GM10266 (cell line): Measurements from ENCODE around the gene MUL1.
"Not testable (repeated sequence)": the region's sequence is repeated elsewhere in the genome, so short reads cannot be mapped to it uniquely, and the experiment has no call there.

Experiments
- DNase-seq: peaks from one replicate; pipeline ENCODE4 v3.0.0; 2012; ENCODE audit errors: extremely low spot score
- TF ChIP-seq, protein P1 (sequence below): IDR thresholded peaks from 2 replicates; pipeline ENCODE4 v1.5.1; 2012; ENCODE audit warnings: mild to moderate bottlenecking, low read depth; ENCODE audit not compliant: control insufficient read depth, insufficient read depth; ENCODE audit errors: missing control alignments

The MUL1 gene

DNA sequence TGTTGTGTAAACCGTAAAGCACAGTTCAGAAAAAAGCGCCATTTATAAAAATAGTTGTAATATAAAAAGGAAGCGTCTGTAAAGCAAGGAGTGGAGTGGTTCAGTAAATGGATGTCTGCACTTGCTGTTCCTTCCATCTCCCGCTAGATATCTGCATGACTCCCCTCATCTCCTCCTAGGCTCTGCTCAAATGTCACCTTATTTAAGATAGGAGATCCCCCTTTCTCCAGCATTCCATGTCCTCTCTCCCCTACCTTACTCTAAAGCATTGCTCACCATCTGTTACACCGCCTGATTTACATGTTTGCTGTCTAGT, 745 bp downstream of the MUL1 start:
- TF ChIP-seq, protein P1, sequence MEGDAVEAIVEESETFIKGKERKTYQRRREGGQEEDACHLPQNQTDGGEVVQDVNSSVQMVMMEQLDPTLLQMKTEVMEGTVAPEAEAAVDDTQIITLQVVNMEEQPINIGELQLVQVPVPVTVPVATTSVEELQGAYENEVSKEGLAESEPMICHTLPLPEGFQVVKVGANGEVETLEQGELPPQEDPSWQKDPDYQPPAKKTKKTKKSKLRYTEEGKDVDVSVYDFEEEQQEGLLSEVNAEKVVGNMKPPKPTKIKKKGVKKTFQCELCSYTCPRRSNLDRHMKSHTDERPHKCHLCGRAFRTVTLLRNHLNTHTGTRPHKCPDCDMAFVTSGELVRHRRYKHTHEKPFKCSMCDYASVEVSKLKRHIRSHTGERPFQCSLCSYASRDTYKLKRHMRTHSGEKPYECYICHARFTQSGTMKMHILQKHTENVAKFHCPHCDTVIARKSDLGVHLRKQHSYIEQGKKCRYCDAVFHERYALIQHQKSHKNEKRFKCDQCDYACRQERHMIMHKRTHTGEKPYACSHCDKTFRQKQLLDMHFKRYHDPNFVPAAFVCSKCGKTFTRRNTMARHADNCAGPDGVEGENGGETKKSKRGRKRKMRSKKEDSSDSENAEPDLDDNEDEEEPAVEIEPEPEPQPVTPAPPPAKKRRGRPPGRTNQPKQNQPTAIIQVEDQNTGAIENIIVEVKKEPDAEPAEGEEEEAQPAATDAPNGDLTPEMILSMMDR = no peak
- no peak for DNase-seq

DNA sequence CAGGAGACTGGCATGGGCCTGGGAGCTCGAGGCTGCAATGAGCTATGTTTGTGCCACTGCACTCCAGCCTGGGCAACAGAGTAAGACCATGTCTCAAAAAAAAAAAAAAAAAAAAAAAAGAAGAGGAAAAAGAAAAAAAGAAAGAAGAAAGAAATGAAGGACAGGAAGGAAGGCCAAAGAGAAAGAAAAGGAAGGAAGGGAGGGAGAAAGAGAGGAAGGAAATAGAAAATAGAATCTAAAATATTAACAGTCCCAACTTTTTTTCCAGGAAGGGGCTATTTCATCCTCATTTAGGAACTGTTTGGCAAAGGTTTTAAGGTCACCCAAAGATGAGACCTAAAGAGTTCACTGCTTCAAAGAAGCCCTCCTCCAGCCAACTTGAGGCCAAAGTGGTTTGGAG, 2.5 kb downstream of the MUL1 start:
- DNase-seq = no peak
- TF ChIP-seq, protein P1 = no peak

DNA sequence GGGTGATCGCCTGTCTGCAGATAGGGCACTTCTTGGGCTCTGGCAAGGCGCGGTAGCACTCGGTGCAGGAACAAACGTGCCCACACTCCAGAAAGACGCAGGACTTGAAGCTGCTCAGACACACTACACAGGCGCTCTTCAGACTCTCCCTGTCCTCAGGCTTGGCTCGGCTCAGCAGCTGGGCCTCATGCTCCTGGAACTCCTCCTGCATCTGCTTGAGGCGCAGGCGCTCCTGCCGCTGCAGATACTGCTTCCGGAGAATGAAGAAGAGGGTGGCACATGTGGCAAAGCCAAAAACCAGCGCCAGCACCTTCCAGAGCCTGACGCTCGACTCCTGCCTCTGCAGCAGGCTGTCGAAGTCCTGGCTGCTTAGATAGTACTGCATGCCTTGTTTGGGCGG, 7.2 kb downstream of the MUL1 start:
- TF ChIP-seq, protein P1 = no peak
- DNase-seq = no peak

DNA sequence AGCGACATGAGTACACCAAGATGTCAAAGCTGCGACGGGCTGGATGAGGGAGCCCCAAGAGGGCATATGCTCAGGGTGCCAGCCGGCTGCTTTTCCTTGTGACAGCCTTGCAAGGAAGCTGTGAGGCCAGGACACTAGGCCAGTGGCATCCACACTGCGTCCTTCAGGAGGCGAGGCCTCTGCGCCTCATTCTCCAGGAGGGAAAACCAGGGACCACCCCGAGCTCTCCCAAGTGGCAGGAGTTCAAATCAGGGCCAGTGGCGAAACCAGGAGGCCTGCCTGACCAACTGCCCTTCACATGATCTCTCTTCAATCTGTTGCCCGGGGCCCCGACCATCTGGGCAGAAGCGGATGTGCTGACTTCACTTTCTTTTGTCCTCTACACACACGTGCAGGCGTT, 8.2 kb downstream of the MUL1 start:
- TF ChIP-seq, protein P1 = no peak
- no peak for DNase-seq

DNA sequence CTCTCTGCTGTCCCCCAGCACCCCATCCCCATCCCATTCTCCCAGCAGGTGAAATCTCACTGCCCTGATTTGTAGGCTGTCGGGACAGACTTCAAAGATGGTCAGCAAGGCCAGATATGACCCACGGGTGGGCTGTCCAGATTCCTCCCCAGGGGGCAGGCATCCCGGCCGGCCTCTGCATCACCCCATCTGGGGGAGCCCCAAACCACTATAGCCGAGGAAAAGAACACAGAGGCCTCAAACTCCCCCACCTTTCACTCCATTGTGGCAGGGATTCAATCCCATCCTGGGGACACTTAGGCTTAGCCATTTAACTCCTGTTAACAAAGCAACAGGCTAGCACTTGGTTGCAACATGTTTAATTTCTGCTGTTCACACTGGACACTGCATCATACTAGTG, 8.8 kb downstream of the MUL1 start:
- TF ChIP-seq, protein P1 = no peak
- no peak for DNase-seq

DNA sequence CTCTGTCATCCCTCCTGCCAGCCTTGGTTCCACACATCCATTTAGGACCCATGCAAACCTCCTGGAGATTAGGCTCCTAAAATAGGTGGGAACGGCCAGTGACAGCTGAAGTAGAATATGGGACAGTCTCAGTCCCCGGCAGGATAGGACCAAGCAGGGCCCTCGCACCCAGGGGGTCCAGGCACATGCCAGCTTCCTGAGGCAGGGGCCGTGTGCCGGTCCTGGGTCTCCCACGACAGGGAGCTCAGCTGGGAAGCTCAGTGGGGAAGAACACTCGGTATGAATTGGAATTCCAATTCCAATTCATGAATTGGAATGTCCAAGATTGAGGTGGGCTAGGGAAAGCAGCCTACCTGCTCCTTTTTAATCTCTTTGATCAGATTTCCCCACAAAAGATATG, 9.8 kb downstream of the MUL1 start:
- no peak for DNase-seq
- TF ChIP-seq, protein P1 = no peak

DNA sequence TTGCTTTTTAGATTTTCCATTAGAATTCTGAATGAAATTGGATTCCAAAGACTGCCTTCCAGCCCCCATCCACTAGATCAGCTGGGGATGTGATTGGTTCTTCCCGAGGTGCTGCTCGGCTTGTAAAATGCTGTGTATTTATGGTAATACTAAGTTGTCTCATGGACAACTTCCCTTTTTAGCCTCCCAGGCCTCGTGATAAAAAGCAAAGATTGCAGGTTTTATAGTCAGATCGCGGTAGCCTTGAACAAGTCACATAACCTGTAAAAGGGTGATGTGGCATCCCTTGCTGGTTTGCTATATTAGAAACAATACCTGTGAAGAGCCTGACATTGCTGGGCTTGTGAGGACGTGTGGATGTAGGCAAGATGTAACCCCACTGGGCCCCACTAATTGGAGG, 10.4 kb downstream of the MUL1 start:
- TF ChIP-seq, protein P1 = no peak
- DNase-seq = no peak

DNA sequence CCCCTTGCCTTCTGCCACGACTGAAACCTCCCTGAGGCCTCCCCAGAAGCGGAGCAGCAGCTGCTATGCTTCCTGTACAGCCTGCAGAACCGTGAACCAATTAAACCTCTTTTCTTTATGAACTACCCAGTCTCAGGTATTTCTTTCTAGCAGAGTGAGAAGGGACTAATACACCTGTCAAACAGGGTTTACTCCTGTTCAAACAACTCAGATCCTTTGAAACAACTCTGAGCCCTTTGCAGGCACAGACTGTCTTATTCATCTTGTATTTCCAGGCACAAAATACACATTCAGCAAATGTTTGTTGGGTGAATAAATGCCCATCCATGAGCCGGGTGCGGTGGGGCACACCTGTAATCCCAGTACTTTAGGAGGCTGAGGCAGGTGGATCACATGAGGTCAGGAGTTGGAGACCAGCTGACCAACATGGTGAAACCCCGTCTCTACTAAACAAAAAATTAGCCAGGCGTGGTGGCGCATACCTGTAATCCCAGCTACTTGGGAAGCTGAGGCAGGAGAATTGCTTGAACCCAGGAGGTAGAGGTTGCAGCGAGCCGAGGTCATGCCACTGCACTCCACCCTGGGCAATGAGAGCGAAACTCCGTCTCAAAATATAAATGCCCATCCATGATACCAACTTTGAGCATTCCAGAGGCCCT, 11.1 kb downstream of the MUL1 start:
- not testable (repeated sequence) for DNase-seq
